Measurements from ENCODE around the gene GAL3ST3. TPM values are rescaled to one million over a fixed set of nuclear protein-coding genes. Genes with fewer than 3 reads are reported as not detected.
A peak's percentile ranks its signal among the peaks of the same experiment; 100 is the strongest.

The GAL3ST3 gene
- total and polyA plus RNA-seq, 10 of the 15 experiments (the other 5 are each of a cell fraction or from before 2014, with no cell fraction given): 0.06 to 0.12 TPM; not detected in 8

DNA sequence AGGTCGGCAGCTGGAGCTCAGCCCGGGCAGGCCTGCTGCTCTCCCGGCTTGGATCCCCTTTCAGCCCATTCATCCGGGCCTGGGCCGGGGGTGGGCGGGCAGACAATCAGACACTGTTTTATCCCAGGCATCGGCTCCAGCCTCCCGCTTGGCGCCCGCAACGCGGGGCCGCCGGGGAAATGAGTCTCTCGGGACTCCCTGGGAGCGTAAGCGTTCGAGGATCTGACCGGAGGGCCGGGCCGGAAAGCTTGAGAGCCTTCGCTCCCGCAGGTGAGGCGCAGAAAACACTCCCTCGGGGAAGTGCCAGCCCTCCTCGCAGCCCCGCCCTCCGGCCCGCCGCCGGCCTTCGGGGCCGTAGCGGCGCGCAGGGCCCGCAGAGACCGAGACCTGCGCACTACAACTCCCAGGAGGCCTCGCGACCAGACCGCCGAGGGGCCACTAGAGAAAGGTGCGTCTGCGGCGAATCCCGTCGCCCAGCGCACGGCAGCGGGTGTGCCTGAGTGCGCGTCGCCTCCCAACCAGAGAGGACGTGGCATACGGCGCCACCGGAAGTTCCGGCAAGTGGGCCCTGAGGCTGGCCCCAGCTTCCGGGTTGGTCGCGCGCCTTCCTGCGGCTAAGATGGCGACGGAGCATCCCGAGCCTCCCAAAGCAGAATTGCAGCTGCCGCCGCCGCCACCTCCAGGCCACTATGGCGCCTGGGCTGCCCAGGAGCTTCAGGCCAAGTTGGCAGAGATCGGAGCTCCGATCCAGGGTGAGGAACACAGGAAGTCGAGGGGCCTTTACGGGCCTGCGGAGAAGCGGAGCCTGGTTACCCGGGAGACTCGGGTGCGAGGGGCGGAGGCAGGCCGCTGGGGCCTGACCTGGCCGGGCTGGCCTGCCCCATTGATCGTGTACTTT, 3.1 kb upstream of the GAL3ST3 start, which contains the start of gene SF3B2 (continued):
- TF ChIP-seq LARP7 (IDR thresholded peaks at IDR 0.05): peak; percentile 14; the same call in 1 of the 2 replicates
- TF ChIP-seq MXI1 (IDR thresholded peaks at IDR 0.05; ENCODE audit: low read depth, low read length): peak; percentile 64; the same call in 1 of the 2 replicates
- peak; percentile 81; the same call in 1 of the 2 replicates for TF ChIP-seq PML (IDR thresholded peaks at IDR 0.05; ENCODE audit: low read length)
- TF ChIP-seq PAX8 (IDR thresholded peaks at IDR 0.05): no peak
- no peak for TF ChIP-seq ZZZ3 (IDR thresholded peaks at IDR 0.05; ENCODE audit: control insufficient read depth, insufficient read length, low read depth)
- TF ChIP-seq, protein P1, sequence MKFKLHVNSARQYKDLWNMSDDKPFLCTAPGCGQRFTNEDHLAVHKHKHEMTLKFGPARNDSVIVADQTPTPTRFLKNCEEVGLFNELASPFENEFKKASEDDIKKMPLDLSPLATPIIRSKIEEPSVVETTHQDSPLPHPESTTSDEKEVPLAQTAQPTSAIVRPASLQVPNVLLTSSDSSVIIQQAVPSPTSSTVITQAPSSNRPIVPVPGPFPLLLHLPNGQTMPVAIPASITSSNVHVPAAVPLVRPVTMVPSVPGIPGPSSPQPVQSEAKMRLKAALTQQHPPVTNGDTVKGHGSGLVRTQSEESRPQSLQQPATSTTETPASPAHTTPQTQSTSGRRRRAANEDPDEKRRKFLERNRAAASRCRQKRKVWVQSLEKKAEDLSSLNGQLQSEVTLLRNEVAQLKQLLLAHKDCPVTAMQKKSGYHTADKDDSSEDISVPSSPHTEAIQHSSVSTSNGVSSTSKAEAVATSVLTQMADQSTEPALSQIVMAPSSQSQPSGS (IDR thresholded peaks at IDR 0.05; ENCODE audit: low read length): no peak
- TF ChIP-seq, protein P2, sequence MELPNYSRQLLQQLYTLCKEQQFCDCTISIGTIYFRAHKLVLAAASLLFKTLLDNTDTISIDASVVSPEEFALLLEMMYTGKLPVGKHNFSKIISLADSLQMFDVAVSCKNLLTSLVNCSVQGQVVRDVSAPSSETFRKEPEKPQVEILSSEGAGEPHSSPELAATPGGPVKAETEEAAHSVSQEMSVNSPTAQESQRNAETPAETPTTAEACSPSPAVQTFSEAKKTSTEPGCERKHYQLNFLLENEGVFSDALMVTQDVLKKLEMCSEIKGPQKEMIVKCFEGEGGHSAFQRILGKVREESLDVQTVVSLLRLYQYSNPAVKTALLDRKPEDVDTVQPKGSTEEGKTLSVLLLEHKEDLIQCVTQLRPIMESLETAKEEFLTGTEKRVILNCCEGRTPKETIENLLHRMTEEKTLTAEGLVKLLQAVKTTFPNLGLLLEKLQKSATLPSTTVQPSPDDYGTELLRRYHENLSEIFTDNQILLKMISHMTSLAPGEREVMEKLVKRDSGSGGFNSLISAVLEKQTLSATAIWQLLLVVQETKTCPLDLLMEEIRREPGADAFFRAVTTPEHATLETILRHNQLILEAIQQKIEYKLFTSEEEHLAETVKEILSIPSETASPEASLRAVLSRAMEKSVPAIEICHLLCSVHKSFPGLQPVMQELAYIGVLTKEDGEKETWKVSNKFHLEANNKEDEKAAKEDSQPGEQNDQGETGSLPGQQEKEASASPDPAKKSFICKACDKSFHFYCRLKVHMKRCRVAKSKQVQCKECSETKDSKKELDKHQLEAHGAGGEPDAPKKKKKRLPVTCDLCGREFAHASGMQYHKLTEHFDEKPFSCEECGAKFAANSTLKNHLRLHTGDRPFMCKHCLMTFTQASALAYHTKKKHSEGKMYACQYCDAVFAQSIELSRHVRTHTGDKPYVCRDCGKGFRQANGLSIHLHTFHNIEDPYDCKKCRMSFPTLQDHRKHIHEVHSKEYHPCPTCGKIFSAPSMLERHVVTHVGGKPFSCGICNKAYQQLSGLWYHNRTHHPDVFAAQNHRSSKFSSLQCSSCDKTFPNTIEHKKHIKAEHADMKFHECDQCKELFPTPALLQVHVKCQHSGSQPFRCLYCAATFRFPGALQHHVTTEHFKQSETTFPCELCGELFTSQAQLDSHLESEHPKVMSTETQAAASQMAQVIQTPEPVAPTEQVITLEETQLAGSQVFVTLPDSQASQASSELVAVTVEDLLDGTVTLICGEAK (IDR thresholded peaks at IDR 0.05; ENCODE audit: borderline replicate concordance): peak; percentile 95
- TF ChIP-seq ETV6 (conservative IDR thresholded peaks at IDR 0.05 in 1 of 2, IDR thresholded peaks at IDR 0.05 in 1 of 2; ENCODE audit: borderline replicate concordance in 1 of 2, low read depth in 1 of 2): peak in 1 of 2 experiments; percentile 51; a peak in 1 of 4 replicates
- TF ChIP-seq POLR2A (IDR thresholded peaks at IDR 0.05; ENCODE audit: low read depth, low read length): peak; percentile 97
- TF ChIP-seq FOXK2 (IDR thresholded peaks at IDR 0.05): no peak
- no peak for TF ChIP-seq NFXL1 (IDR thresholded peaks at IDR 0.05; ENCODE audit: borderline replicate concordance)
- TF ChIP-seq TCF3 (IDR thresholded peaks at IDR 0.05; ENCODE audit: borderline replicate concordance, insufficient read depth, low read depth, low read length): no peak
- TF ChIP-seq, protein P3, sequence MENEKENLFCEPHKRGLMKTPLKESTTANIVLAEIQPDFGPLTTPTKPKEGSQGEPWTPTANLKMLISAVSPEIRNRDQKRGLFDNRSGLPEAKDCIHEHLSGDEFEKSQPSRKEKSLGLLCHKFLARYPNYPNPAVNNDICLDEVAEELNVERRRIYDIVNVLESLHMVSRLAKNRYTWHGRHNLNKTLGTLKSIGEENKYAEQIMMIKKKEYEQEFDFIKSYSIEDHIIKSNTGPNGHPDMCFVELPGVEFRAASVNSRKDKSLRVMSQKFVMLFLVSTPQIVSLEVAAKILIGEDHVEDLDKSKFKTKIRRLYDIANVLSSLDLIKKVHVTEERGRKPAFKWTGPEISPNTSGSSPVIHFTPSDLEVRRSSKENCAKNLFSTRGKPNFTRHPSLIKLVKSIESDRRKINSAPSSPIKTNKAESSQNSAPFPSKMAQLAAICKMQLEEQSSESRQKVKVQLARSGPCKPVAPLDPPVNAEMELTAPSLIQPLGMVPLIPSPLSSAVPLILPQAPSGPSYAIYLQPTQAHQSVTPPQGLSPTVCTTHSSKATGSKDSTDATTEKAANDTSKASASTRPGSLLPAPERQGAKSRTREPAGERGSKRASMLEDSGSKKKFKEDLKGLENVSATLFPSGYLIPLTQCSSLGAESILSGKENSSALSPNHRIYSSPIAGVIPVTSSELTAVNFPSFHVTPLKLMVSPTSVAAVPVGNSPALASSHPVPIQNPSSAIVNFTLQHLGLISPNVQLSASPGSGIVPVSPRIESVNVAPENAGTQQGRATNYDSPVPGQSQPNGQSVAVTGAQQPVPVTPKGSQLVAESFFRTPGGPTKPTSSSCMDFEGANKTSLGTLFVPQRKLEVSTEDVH (IDR thresholded peaks at IDR 0.05; ENCODE audit: low read depth, partially characterized antibody): peak; percentile 85
- TF ChIP-seq, protein P4, sequence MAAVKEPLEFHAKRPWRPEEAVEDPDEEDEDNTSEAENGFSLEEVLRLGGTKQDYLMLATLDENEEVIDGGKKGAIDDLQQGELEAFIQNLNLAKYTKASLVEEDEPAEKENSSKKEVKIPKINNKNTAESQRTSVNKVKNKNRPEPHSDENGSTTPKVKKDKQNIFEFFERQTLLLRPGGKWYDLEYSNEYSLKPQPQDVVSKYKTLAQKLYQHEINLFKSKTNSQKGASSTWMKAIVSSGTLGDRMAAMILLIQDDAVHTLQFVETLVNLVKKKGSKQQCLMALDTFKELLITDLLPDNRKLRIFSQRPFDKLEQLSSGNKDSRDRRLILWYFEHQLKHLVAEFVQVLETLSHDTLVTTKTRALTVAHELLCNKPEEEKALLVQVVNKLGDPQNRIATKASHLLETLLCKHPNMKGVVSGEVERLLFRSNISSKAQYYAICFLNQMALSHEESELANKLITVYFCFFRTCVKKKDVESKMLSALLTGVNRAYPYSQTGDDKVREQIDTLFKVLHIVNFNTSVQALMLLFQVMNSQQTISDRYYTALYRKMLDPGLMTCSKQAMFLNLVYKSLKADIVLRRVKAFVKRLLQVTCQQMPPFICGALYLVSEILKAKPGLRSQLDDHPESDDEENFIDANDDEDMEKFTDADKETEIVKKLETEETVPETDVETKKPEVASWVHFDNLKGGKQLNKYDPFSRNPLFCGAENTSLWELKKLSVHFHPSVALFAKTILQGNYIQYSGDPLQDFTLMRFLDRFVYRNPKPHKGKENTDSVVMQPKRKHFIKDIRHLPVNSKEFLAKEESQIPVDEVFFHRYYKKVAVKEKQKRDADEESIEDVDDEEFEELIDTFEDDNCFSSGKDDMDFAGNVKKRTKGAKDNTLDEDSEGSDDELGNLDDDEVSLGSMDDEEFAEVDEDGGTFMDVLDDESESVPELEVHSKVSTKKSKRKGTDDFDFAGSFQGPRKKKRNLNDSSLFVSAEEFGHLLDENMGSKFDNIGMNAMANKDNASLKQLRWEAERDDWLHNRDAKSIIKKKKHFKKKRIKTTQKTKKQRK (IDR thresholded peaks at IDR 0.05; ENCODE audit: low read depth, low read length): no peak
- peak; percentile 95 for TF ChIP-seq TAF1 (IDR thresholded peaks at IDR 0.05; ENCODE audit: borderline replicate concordance, low read depth, low read length)
- no peak for TF ChIP-seq SMARCA5 (IDR thresholded peaks at IDR 0.05)
